Erythroblast (primary cell): Measurements from ENCODE around the gene FMO4.

Experiments
- GATA1 ChIP-seq: IDR thresholded peaks from 2 replicates; pipeline ENCODE4 v1.6.1; 2011; ENCODE audit warnings: low read depth, mild to moderate bottlenecking, control low read depth, low read length, moderate library complexity
- POLR2A ChIP-seq: IDR thresholded peaks from 2 replicates; pipeline ENCODE4 v1.6.1; 2011; ENCODE audit warnings: mild to moderate bottlenecking, low read length

DNA sequence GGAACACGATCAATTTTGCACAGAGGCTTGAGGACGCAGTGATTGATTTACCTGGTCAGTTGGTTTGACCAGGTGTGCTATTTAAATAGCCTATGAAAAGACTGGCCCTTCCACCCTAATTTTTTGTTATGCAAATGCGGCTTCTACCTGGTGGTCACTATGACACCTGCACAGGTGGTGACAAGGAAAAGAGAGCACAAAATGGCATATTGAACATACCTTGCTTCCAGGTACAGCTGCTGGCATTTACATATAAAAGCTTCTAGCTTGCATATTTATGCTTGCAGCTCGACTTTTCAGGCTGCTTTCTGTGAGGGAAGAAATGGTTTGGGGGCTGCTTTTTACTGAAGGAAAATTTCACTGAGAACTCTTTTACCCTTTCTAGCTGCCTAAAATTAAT, 15.3 kb upstream of the FMO4 start:
- TF ChIP-seq POLR2A (no peak), GATA1 (no peak)
